ENCODE results near the gene COL4A6.

COL4A6 gene

GRCh38 chrX:108331126-108331909 is 106.9 kb downstream of the COL4A6 start:
- DNase-seq (ENCODE audit: low read depth) = no peak

DNA sequence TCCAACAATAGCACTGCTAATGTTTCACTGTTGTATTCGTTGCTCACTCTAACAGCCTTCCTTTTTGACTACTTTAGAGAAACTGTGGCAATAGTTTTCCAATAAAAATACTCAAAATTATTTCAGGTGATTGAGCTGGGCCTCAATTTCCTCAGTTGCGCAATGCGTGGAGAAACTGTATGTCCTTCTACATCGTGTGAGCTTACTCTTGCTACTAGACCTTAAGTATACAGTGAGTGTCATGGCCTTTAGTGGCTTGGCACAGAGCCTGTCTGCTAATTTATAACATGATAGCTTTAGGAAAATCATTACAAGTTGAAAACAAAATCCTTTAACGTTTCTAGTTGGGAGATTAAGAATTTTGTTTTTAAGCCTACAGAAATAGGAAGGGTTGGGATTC is 114.5 kb downstream of the COL4A6 start:
- no peak for DNase-seq (ENCODE audit: low read depth)

DNA sequence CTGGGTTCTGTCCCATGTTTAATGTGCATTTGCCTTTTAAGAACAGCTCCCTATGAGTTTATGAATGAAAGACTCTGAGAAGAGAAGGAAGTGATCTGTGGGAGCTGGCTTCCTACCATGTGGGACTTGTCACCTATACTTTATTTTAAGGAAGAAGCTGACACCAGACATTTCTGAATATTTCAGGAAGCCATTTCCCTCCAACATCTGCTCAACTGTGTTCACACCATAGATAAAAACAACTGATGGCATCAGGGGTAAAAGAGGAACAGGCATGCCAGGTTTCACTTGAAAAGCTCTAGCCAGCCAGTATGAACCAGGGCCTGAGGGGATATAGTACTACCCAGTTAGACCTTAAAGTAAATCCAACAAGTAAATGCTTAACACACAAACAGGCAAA is 116.0 kb downstream of the COL4A6 start:
- DNase-seq (ENCODE audit: low read depth) = no peak

GRCh38 chrX:108316456-108316855 is 121.8 kb downstream of the COL4A6 start:
- no peak for DNase-seq (ENCODE audit: low read depth)

DNA sequence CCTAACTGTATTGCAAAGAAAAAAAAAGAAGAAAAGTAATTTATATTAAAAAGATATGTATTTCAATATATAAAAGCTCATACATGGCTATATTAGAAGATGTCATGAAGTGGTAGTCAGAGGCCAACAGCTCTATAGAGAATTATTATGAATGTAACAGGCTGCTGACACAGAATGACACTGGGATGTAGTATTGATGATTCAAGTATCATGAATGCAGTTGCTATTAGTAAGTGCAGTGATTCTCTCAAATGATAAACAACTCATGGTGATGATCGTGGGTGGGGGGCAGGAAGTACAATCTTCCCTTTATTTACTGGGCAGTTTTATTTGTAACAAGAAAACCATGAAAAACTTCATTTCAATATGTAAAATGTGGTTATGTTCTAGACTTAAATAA is 124.6 kb downstream of the COL4A6 start:
- DNase-seq (ENCODE audit: low read depth) = no peak

DNA sequence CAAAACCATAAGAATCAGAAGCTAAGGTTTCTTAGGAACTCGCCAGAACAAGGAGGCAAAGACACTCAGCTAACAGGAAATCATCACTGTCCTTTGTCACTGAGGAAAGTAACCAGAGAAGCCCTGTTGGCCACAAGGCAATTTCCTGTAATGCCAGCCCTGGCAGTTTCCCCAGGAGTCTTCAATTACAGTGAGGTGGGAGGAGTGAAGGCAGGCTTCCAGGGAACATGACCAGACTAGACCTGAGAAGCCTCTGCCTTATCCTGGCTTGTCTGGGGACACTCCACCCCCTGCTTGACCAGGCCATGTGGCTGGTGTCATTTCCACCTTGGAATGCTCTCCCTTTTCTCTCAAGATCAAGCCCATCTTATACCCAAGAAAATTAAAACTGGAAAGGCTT is 125.3 kb downstream of the COL4A6 start:
- DNase-seq (ENCODE audit: low read depth) = no peak

GRCh38 chrX:108312011-108312410 is 126.2 kb downstream of the COL4A6 start:
- no peak for DNase-seq (ENCODE audit: low read depth)

DNA sequence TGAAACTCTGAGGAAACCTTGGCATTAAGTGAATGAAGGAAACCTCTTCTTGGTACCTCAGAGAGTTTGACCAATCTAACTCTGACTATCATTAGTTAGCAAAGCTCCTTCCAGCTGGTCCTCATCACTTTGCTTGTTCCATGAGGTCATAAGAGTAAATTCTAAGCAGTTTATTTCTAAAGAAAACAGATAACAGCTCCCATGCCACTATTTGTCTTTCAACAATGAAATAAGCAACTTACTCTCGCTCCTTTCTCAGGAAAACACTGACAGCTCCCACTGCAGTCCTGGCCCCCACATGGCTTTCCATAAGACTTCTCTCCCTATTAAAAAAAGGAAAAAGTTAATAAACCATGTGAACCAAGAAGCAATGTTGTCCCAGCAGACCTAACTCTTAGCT is 127.7 kb downstream of the COL4A6 start:
- DNase-seq (ENCODE audit: low read depth) = no peak

- no peak for DNase-seq (ENCODE audit: low read depth)
These were observed 129.1 kb downstream of the COL4A6 start for GRCh38 chrX:108309144-108309543.

DNA sequence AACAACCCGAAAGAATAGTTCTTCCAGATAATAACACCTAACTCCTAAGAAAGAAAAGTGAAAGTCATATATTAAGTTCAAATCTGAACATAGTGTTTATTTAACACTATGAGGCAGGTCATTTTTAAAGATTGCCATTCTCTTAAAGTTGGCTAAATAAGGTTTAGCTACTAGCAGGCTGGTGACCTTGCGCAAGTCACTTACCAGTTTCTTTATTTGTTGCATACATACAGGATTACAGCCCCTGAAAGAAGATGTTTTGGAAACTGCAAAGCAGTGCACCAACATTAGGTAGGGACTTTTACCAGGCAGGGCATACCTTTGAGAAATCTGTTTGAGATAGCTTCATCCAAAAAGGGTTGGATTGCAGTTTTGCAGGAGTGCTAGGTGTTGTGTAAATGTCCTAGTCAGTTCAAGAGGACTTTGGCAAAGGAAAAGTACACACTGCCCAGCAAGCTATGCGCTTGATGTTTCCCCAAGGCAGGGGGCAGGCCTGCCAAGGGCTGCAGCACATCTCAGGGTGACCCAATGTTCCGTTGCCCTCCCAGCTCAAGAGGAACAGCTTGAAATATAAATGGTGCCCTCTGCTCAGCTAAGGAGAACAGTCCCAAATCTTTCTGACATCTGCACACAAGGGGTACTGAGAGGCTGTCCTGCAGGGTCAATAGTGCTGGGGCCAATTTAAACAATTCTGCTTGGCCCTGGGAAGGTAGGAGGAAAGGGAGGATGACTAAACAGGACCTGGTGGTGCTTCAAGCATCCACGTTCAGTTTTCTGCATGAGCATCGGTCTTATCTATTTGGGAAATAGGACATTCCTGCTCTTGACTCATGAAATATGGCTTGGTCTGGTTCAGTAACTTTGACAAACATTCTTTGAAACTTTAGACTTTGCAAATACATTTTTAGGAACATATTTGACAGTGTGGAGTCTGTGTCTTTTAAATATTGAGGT is 130.8 kb downstream of the COL4A6 start:
- DNase-seq (ENCODE audit: low read depth) = no peak

DNA sequence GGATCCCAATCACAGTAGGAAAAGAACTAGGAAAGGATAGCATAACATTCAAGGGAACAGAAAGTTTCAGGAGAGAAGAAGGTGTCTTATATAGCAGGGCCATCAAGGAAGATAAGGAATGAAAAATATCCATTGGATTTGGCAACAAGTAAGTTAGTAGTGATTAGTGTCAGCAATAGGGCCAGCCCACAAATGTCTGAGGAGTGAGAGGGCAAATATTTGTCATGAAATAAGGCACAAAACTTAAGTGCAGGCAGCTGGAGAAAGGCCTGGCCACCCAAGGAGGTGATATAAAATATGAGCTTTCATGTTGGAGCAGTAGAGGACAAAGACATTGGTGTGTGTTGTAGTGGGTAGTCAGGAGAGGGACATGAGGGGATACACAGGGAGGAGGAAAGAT is 132.1 kb downstream of the COL4A6 start:
- no peak for DNase-seq (ENCODE audit: low read depth)

DNA sequence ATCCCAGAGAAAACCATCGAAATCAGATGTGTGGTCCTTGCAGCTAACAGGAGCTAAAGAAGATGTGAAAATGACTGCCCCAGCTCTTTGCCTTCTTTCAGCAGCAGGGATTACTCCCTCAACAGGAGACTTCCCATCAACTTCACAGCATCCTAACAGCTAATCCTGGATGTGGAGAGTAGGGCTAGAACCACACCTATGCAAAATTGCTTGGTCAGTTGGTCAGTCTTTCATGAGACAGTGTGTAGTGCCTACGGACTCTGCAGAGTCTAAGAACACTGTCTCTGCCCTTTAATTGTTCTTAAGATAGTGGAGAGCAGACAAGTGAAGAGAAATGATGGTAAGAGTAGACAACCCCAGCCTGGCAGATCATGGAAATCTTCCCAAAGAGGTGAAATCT is 133.5 kb downstream of the COL4A6 start:
- DNase-seq (ENCODE audit: low read depth) = no peak

GRCh38 chrX:108304210-108304609 is 134.0 kb downstream of the COL4A6 start:
- DNase-seq (ENCODE audit: low read depth) = no peak

GRCh38 chrX:108303682-108304081 is 134.5 kb downstream of the COL4A6 start:
- no peak for DNase-seq (ENCODE audit: low read depth)

DNA sequence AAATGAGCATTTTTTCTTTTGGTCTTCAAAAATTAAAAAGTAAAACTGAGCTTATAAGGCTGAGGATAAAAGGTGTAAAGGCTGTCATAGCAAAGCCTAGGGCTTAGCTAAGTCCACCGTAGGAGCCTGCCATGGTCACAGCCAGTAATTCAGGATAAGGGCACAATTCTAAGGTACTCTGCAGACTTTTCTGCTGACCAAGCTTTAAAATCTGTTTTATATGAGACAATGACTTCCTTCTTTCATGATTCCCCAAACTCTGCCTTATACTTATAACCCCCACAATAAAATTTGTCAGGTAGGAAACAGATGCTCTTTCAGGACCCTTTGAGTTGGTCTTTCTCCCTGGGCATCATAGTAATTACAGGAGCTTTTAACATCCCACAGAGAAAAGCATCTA is 138.5 kb downstream of the COL4A6 start:
- no peak for DNase-seq (ENCODE audit: low read depth)

- DNase-seq (ENCODE audit: low read depth) = no peak
These were observed 139.1 kb downstream of the COL4A6 start for GRCh38 chrX:108299101-108299591.

DNA sequence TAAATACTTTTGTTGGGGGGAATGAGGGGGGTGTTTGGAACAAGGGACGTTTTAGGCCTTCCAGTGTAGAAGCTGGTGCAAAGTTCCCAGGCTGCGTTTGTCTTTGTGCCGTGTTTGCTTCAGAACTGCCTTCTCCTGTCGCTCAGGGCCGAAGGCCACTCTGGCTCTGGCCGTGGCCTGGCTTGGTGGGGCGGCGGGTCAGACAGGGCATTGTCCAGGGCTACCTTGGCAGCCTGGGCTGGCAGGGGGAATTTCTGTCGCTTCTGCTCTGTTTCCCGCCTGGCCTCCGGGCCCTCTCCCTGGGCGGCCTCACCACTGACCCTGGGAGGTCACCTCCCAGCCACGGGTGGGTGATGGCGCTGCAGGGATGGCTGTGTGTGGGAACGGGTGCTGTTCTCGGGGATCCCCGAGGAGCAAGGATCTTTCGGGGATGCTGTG is 140.0 kb downstream of the COL4A6 start:
- DNase-seq (ENCODE audit: low read depth) = no peak

DNA sequence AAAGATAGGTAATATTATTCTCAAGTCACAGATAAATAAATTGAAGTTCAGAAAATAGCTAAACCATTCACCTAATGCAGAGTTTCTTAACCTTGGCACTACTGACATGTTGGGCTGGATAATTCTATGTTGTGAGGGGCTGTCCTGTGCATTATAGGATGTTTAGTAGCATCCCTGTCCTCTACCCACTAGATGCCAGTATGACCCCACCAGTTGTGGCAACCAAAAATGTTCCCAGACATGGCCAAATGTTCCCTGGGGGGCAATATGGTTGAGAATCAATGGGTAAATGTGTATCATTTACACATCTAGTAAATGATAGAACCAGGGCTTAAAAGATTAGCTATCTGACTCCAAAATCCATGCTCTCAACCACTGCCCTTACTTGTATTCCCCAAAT is 140.9 kb downstream of the COL4A6 start:
- no peak for DNase-seq (ENCODE audit: low read depth)

DNA sequence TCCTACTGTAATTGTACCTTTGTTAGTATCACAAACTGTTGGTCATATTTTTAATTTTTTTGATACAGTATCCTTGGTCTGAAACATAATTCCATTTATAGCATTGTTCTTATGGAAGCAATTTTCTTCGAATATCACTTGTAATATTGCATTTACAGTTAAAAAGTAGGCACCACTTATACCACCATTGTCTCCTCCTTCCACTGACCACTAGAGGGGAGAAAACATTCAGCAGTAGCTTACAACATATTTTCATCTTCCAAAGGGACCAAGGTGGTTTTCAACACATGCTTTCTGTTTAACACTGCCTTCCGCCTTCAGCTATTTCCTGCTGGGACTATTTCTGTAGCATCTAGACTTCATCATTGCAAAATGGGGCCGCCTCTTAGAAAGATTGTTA is 146.2 kb downstream of the COL4A6 start:
- DNase-seq (ENCODE audit: low read depth) = no peak

DNA sequence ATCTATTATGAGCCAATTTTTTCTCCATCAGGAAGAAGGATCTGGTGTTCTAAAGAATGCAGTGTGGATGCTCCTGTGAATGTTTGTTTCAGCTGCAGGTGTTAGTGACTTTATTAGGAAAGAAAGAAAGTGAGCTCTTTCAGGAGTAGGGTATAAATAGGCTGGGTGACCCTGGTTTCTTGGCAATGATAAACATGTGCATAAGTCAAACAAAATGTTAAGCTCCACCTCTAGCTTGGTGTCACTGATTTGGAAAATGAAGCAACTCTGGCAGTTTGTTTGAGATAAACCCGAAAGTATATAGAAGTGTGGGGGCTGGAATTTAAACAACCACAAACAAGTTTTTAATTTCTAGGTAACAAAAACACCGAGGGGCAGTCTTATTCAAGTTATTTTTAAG is 152.3 kb downstream of the COL4A6 start:
- DNase-seq (ENCODE audit: low read depth) = no peak

- DNase-seq (ENCODE audit: low read depth) = no peak
These were observed 152.9 kb downstream of the COL4A6 start for GRCh38 chrX:108285356-108285755.

- DNase-seq (ENCODE audit: low read depth) = no peak
These were observed 162.5 kb downstream of the COL4A6 start for GRCh38 chrX:108275732-108276131.

GRCh38 chrX:108271397-108271787 is 166.8 kb downstream of the COL4A6 start:
- no peak for DNase-seq (ENCODE audit: low read depth)

Measured in activated T-cell treated with anti-CD3 and anti-CD28 coated beads for 1 hour (primary cell).